OCI-LY7 (cell line): Measurements from ENCODE around the gene NEU2.

ENCODE experiments used
- CTCF ChIP-seq: fragments of 200-600 bp; sonication (generic); conservative IDR thresholded peaks from 2 replicates; pipeline ENCODE4 v1.5.1; 2014; ENCODE audit warnings: mild to moderate bottlenecking, antibody characterized with exemption, low read length, moderate library complexity, mixed read lengths
- EZH2phosphoT487 ChIP-seq: fragments of 200-600 bp; sonication (generic); IDR thresholded peaks from 2 replicates; pipeline ENCODE4 v1.6.1; 2018; ENCODE audit warnings: low read depth, borderline replicate concordance, mild to moderate bottlenecking, mixed run types, antibody characterized with exemption, low read length, moderate library complexity, mixed read lengths

GRCh38 chr2:233082931-233083755 lies 50.7 kb downstream of the NEU2 start:
- TF ChIP-seq CTCF (no peak), EZH2phosphoT487 (no peak)
